ENCODE results near the gene RGS7.
A peak's percentile ranks its signal among the peaks of the same experiment; 100 is the strongest.
"Not testable (repeated sequence)": the region's sequence is repeated elsewhere in the genome, so short reads cannot be mapped to it uniquely, and the experiment has no call there.

Gene RGS7

GRCh38 chr1:241156231-241156965, 200.6 kb downstream of the RGS7 start:
- H3K27ac ChIP-seq: peak overlapping the region; percentile 80
- no peak for TF ChIP-seq CTCF (conservative IDR thresholded peaks at IDR 0.05)

DNA sequence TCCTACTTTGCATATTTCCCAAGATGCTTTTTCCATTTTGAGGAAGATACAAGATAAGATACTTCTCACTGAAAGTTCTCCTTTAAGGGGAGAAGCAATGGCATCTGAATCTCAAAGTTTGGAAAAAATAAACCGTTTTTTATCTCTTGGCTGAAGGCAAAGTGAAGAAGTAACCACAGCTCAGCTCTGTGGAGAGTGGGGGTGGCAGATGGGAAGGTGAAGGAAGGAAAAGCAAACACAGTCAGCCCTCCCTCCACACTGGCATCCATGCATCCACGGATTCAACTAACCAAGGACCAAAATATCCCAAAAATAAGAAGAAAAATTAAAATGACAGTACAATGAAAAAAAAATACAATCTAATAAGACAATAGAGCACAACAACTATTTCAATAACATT, 211.1 kb downstream of the RGS7 start:
- no peak for TF ChIP-seq CTCF (conservative IDR thresholded peaks at IDR 0.05)
- H3K27ac ChIP-seq: no peak overlapping the region

DNA sequence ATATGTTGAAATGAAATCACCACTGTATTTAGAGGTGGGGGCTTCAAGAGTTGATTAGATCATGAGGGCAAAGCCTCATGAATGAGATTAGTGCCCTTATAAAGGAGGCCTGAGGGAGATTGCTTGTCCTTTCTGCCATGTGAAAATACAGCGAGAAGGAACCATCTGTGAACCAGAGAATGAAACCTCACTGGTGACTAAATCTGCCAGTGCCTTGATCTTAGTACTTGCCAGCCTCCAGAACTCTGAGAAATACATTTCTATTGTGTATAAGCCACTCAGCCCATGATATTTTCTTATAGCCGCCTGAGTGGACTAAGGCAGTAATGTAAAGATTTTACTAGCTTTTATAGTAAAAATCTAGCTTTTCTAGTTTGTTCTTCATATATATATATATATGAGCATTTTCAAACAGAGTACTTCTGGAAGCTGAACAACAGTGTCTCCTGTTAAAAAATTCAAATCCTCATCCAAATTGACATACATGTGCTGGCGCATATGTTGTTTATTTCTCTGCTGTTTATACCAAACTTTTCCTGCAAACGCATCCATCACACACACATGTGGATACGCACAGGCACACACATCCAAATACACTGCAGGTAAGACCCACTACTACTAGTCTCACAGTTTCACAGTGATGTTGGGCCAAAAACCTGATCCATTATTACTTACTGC, 213.1 kb downstream of the RGS7 start:
- H3K27ac ChIP-seq: no peak overlapping the region
- no peak for TF ChIP-seq CTCF (conservative IDR thresholded peaks at IDR 0.05)

DNA sequence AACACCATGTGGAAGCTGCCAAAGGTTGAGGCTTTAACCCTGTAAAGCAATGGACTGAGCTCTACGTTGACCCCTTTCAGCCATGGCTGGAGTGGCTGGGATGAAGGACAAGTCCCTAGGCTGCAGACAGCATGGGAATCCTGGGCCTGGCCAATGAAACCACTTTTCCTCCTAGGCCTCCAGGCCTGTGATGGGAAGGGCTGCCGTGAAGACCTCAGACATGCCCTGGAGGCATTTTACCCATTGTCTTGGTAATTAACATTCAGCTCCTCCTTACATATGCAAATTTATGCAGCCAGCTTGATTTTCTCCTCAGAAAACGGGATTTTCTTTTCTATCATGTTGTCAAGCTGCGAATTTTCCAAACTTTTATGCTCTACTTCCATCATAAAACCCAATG, 214.5 kb downstream of the RGS7 start:
- no peak for TF ChIP-seq CTCF (conservative IDR thresholded peaks at IDR 0.05)
- no peak overlapping the region for H3K27ac ChIP-seq

DNA sequence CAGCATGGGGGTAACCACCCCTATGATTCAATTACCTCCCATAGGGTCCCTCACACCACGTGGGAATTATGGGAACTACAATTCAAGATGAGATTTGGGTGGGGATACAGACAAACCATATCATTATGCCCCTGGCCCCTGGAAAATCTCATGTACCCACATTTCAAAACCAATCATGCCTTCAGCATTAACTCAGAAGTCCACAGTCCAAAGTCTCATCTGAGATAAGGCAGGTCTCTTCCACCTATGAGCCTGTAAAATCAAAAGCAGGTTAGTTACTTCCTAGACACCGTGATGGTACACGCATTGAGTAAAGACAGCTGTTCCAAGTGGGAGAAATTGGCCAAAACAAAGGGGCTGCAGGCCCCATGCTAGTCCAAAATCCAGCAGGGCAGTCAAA, 215.4 kb downstream of the RGS7 start:
- not testable (repeated sequence) for H3K27ac ChIP-seq

DNA sequence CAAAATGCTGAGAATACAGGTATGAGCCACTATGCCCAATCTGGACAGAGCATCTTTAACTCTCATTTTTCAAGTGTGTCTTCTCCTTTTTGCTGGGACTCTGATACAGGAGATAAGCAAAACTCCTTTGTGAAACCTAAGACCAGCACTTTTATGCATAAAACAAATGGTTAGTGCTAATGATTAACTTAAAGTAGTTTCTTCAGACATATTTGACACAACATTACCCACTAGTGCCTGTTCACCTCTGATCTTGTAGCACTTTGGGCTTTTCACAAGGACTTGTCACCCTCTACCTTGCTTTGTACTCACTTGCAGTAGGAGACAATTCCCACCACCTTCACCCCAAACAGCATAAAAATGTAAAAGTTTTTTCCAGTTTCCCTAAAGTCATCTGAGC, 216.3 kb downstream of the RGS7 start:
- H3K27ac ChIP-seq: no peak overlapping the region
- TF ChIP-seq CTCF (conservative IDR thresholded peaks at IDR 0.05): no peak

GRCh38 chr1:241139047-241139446, 218.0 kb downstream of the RGS7 start:
- no peak for TF ChIP-seq CTCF (conservative IDR thresholded peaks at IDR 0.05)
- no peak overlapping the region for H3K27ac ChIP-seq

- H3K27ac ChIP-seq: no peak overlapping the region
- no peak for TF ChIP-seq CTCF (conservative IDR thresholded peaks at IDR 0.05)
Observed at GRCh38 chr1:241138248-241138647, 218.8 kb downstream of the RGS7 start.

All from VCaP (cell line).